A549 (cell line): Measurements from ENCODE around the gene ZSCAN30. TPM values are rescaled to one million over a fixed set of nuclear protein-coding genes. Genes with fewer than 3 reads are reported as not detected.

Experiments
- ATAC-seq, 2 experiments: fragments of 200-7000 bp in 1 of 2; fragments of >200 bp in 1 of 2; cut with Nextera tagmentation in 1 of 2; cut with Tn5 transposase in 1 of 2; 3 replicates each; pipeline versions ENCODE4 v1.8.0 to v1.9.1; 2018 to 2020; ENCODE audit warnings: mild to moderate bottlenecking in 1 of 2, moderate library complexity in 1 of 2
- CTCF ChIA-PET: fragments of 300-600 bp; sonication (Branson Sonifier 250); formaldehyde crosslinking; extraction: SDS; loops from one replicate; lab custom pipeline; 2021; ENCODE audit warnings: antibody characterized with exemption, inconsistent platforms; lab: Yijun Ruan, JAX
- POLR2A ChIA-PET: fragments of 350-600 bp; formaldehyde crosslinking; extraction: SDS; loops from one replicate; lab custom pipeline; 2021; ENCODE audit warnings: antibody characterized with exemption, inconsistent platforms; lab: Yijun Ruan, JAX
- DNase-seq, 2 experiments: peaks; one replicate each; pipeline versions ENCODE4 v3.0.0 to v3.0.0-alpha.2; 2011 to 2016; ENCODE audit warnings: low read depth in 1 of 2, low spot score in 1 of 2
- FAIRE-seq: peaks from 2 replicates; lab custom pipeline; 2011; peaks lifted over from hg19 to GRCh38; lab: Jason Lieb, UNC
- H3K27ac ChIP-seq, 2 experiments: fragments of >200 bp; sonication (Bioruptor Twin); formaldehyde crosslinking; 3 replicates each; pipeline ENCODE4 v1.5.1; 2016 to 2017
- H3K4me1 ChIP-seq: fragments of >200 bp; sonication (Bioruptor Twin); formaldehyde crosslinking; 3 replicates; pipeline ENCODE4 v1.6.1; 2016
- H3K4me2 ChIP-seq: fragments of >200 bp; sonication (Bioruptor Twin); formaldehyde crosslinking; 3 replicates; pipeline ENCODE4 v1.6.1; 2016
- H3K4me3 ChIP-seq: fragments of >200 bp; sonication (Bioruptor Twin); formaldehyde crosslinking; 3 replicates; pipeline ENCODE4 v1.5.1; 2016
- H3K9me3 ChIP-seq: fragments of >200 bp; sonication (Bioruptor Twin); formaldehyde crosslinking; 3 replicates; pipeline ENCODE4 v1.6.1; 2016
- ATOH8 ChIP-seq: fragments of 250-450 bp; sonication (Bioruptor Pico); IDR thresholded peaks from 2 replicates; pipeline ENCODE4 v1.5.0; 2020; ENCODE audit warnings: low read depth, mild to moderate bottlenecking, moderate library complexity
- BHLHE40 ChIP-seq: IDR thresholded peaks from 2 replicates; pipeline ENCODE4 v1.6.1; 2012; ENCODE audit warnings: low read depth, low read length, inconsistent platforms
- CBX8 ChIP-seq: fragments of 200-600 bp; sonication (generic); IDR thresholded peaks from 2 replicates; pipeline ENCODE4 v1.6.1; 2016
- CTCF ChIP-seq: fragments of >200 bp; sonication (Bioruptor Twin); formaldehyde crosslinking; IDR thresholded peaks from 3 replicates; pipeline ENCODE4 v1.5.1; 2016
- E2F6 ChIP-seq: IDR thresholded peaks from 2 replicates; pipeline ENCODE4 v1.6.1; 2012; ENCODE audit warnings: low read depth, borderline replicate concordance
- EHMT2 ChIP-seq: fragments of 200-600 bp; sonication (generic); IDR thresholded peaks from 2 replicates; pipeline ENCODE4 v1.6.1; 2016; ENCODE audit warnings: antibody characterized with exemption, low read depth, mild to moderate bottlenecking, moderate library complexity
- FOXS1 ChIP-seq: fragments of 250-450 bp; sonication (Bioruptor Pico); IDR thresholded peaks from 2 replicates; pipeline ENCODE4 v1.5.0; 2020; ENCODE audit warnings: mild to moderate bottlenecking, moderate library complexity
- HMGXB4 ChIP-seq: fragments of 250-450 bp; sonication (Bioruptor Pico); IDR thresholded peaks from 2 replicates; pipeline ENCODE4 v1.5.0; 2021; ENCODE audit warnings: mild to moderate bottlenecking, moderate library complexity, borderline replicate concordance
- HOXA7 ChIP-seq: fragments of 250-450 bp; sonication (Bioruptor Pico); IDR thresholded peaks from 2 replicates; pipeline ENCODE4 v1.5.0; 2020; ENCODE audit warnings: mild to moderate bottlenecking, moderate library complexity
- HOXB13 ChIP-seq: fragments of 250-450 bp; sonication (Bioruptor Pico); IDR thresholded peaks from 2 replicates; pipeline ENCODE4 v1.5.0; 2020; ENCODE audit warnings: low read depth, mild to moderate bottlenecking, moderate library complexity
- HOXB5 ChIP-seq: fragments of 250-450 bp; sonication (Bioruptor Pico); IDR thresholded peaks from 2 replicates; pipeline ENCODE4 v1.5.0; 2020; ENCODE audit warnings: mild to moderate bottlenecking, moderate library complexity
- JUN ChIP-seq, 2 experiments: fragments of >200 bp; sonication (Bioruptor Twin); formaldehyde crosslinking; IDR thresholded peaks; 2 replicates in 1 of 2; 3 replicates in 1 of 2; pipeline ENCODE4 v1.6.1; 2016 to 2017
- JUNB ChIP-seq: fragments of >200 bp; sonication (Bioruptor Twin); formaldehyde crosslinking; IDR thresholded peaks from 2 replicates; pipeline ENCODE4 v1.6.1; 2016
- KDM1A ChIP-seq: fragments of 200-600 bp; sonication (generic); IDR thresholded peaks from 2 replicates; pipeline ENCODE4 v1.6.1; 2016; ENCODE audit warnings: low read depth, mild to moderate bottlenecking
- MAX ChIP-seq: IDR thresholded peaks from 2 replicates; pipeline ENCODE4 v1.6.1; 2012
- MAZ ChIP-seq: fragments of 150-350 bp; IDR thresholded peaks from 2 replicates; pipeline ENCODE4 v1.6.1; 2014; ENCODE audit warnings: antibody characterized with exemption, low read depth, low read length, borderline replicate concordance
- NFE2L2 ChIP-seq: fragments of 150-350 bp; conservative IDR thresholded peaks from 2 replicates; pipeline ENCODE4 v1.6.1; 2014; ENCODE audit warnings: low read length
- NR3C1 ChIP-seq: fragments of >200 bp; sonication (Bioruptor Twin); formaldehyde crosslinking; IDR thresholded peaks from 3 replicates; pipeline ENCODE4 v1.6.1; 2017
- POLR2A ChIP-seq: IDR thresholded peaks from 2 replicates; pipeline ENCODE4 v1.6.1; 2012; ENCODE audit warnings: mild to moderate bottlenecking, low read length
- RAD21 ChIP-seq, 2 experiments: fragments of >200 bp in 1 of 2; sonication (Bioruptor Twin) in 1 of 2; formaldehyde crosslinking in 1 of 2; IDR thresholded peaks in 1 of 2; conservative IDR thresholded peaks in 1 of 2; 2 replicates in 1 of 2; 3 replicates in 1 of 2; pipeline ENCODE4 v1.6.1; 2012 to 2018; ENCODE audit warnings: inconsistent platforms in 1 of 2
- RARB ChIP-seq: fragments of 250-450 bp; sonication (Bioruptor Pico); IDR thresholded peaks from 2 replicates; pipeline ENCODE4 v1.8.0; 2021; ENCODE audit warnings: mild to moderate bottlenecking, moderate library complexity
- RCOR1 ChIP-seq: fragments of 150-350 bp; IDR thresholded peaks from 2 replicates; pipeline ENCODE4 v1.6.1; 2014; ENCODE audit warnings: antibody characterized with exemption, low read length, low read depth
- RFX5 ChIP-seq: fragments of 450-650 bp; IDR thresholded peaks from 2 replicates; pipeline ENCODE4 v1.7.1; 2014; ENCODE audit warnings: antibody characterized with exemption, mild to moderate bottlenecking, moderate library complexity
- RNF2 ChIP-seq: fragments of 200-600 bp; sonication (generic); IDR thresholded peaks from 2 replicates; pipeline ENCODE4 v1.6.1; 2016; ENCODE audit warnings: low read depth, mild to moderate bottlenecking, antibody characterized with exemption, moderate library complexity, borderline replicate concordance
- SMC3 ChIP-seq: fragments of >200 bp; sonication (Bioruptor Twin); formaldehyde crosslinking; IDR thresholded peaks from 3 replicates; pipeline ENCODE4 v1.6.1; 2018; ENCODE audit warnings: inconsistent platforms
- SREBF2 ChIP-seq: fragments of 450-650 bp; IDR thresholded peaks from 2 replicates; pipeline ENCODE4 v1.6.1; 2014; ENCODE audit warnings: mild to moderate bottlenecking, moderate library complexity
- USF2 ChIP-seq: fragments of 450-650 bp; IDR thresholded peaks from 2 replicates; pipeline ENCODE4 v1.6.1; 2014; ENCODE audit warnings: antibody characterized with exemption
- ZC3H11A ChIP-seq: fragments of 450-650 bp; IDR thresholded peaks from 2 replicates; pipeline ENCODE4 v1.6.1; 2014; ENCODE audit warnings: antibody characterized with exemption, mild to moderate bottlenecking
- ZNF302 ChIP-seq: fragments of 250-450 bp; sonication (Bioruptor Pico); IDR thresholded peaks from 2 replicates; pipeline ENCODE4 v1.9.0; 2021; ENCODE audit warnings: inconsistent platforms, mild to moderate bottlenecking, moderate library complexity
- WGBS: methylation state at CpG from one replicate; pipeline ENCODE4 v1.1.6; 2017; ENCODE audit errors: missing lambda C conversion rate; 5-methylcytosine and 5-hydroxymethylcytosine counted together
- polyA plus RNA-seq, 4 experiments: library from polyadenylated mRNA; depleted of rRNA in 3 of 4; stranded (reverse); fragments of >200 nt; fragmentation: RNase III in 1 of 4; extraction: RNeasy Plus Mini Kit Qiagen cat#74134 plus additional on column Dnase treatment in 1 of 4; gene quantifications; 2 replicates in 3 of 4; 3 replicates in 1 of 4; pipeline ENCODE4 v1.2.3, GENCODE V29; 2011 to 2017

The ZSCAN30 gene
- polyA plus RNA-seq, 2 of the 4 experiments (the other 2 are of a cell fraction), result 2.9 to 3.0 TPM

- ChIA-PET POLR2A (no interaction called here), CTCF (interaction anchor here (1.1 kb wide), 1 partner anchor 382 kb away, joined by 3 read pairs; no protein-coding TSS in a partner anchor)
- Histone ChIP-seq H3K4me1 (no peaks in the 10 kb centered on the region), H3K4me3 (no peak overlapping the region), H3K9me3 (peaks cover 58% of the 10 kb centered on the region), H3K4me2 (no peak overlapping the region), H3K27ac (no peak overlapping the region)
- DNase-seq (no peak), FAIRE-seq (no peak), ATAC-seq (no peak)
- WGBS, result 79% methylated on average over 2 of the region's 2 CpGs
- no peak for TF ChIP-seq E2F6
- TF ChIP-seq RNF2, result no peak
- TF ChIP-seq HOXB13 (CRISPR knock-in tag), result no peak
- TF ChIP-seq RARB (CRISPR knock-in tag), result no peak
- no peak for TF ChIP-seq EHMT2
- no peak for TF ChIP-seq CTCF
- TF ChIP-seq BHLHE40, result no peak
- TF ChIP-seq NFE2L2, result no peak
- no peak for TF ChIP-seq MAZ
- no peak for TF ChIP-seq HOXA7 (CRISPR knock-in tag)
- no peak for TF ChIP-seq CBX8
Measured at GRCh38 chr18:35311496-35311895, 21.5 kb upstream of the ZSCAN30 start.

GRCh38 chr18:35306588-35307250 is 16.7 kb upstream of the ZSCAN30 start:
- no peak overlapping the region for H3K4me2 ChIP-seq
- ChIA-PET CTCF (no interaction called here), POLR2A (no interaction called here)
- H3K9me3 ChIP-seq, result peaks cover 93% of the 10 kb centered on the region
- TF ChIP-seq NR3C1 (no peak), HOXB5 (CRISPR knock-in tag) (no peak), USF2 (no peak), ZNF302 (CRISPR knock-in tag) (no peak), MAX (no peak), JUN (IDR thresholded peaks at IDR 0.05) (no peak), RAD21 (conservative IDR thresholded peaks at IDR 0.05 in 1 of 2, IDR thresholded peaks at IDR 0.05 in 1 of 2) (no peak), FOXS1 (CRISPR knock-in tag) (no peak), JUNB (no peak), POLR2A (no peak), SREBF2 (no peak), RFX5 (no peak), ATOH8 (no peak), SMC3 (no peak), HMGXB4 (CRISPR knock-in tag) (no peak), KDM1A (no peak), ZC3H11A (no peak), RCOR1 (no peak), BHLHE40 (no peak)
- H3K4me3 ChIP-seq, result no peak overlapping the region
- DNase-seq (no peak), ATAC-seq (no peak), FAIRE-seq (no peak)
- H3K27ac ChIP-seq, result no peak overlapping the region
- H3K4me1 ChIP-seq, result no peaks in the 10 kb centered on the region
- WGBS, result 75% methylated on average over 5 of the region's 5 CpGs
